Cardiac fibroblast (primary cell): ENCODE measurements around the gene TMEM256.

ENCODE experiments used
- DNase-seq, 2 donors: peaks; one replicate each; pipeline versions ENCODE4 v3.0.0 to v3.0.0-alpha.2; 2010; ENCODE audit warnings: low read depth in 2 of 2
- H3K4me3 ChIP-seq, 2 donors: replicated peaks in 1 of 2; 1 replicate in 1 of 2; 2 replicates in 1 of 2; pipeline ENCODE4 v1.5.1; 2011; ENCODE audit warnings: low read depth in 2 of 2, low read length in 2 of 2, mild to moderate bottlenecking in 2 of 2, moderate library complexity in 1 of 2
- CTCF ChIP-seq: IDR thresholded peaks from one replicate; pipeline ENCODE4 v1.5.1; 2011; ENCODE audit warnings: low read depth, mild to moderate bottlenecking, low read length, inconsistent platforms

The TMEM256 gene

GRCh38 chr17:7354262-7354843 lies 49.5 kb downstream of the TMEM256 start:
- no peak for TF ChIP-seq CTCF
- DNase-seq, result peak; percentile 46 to 71
- H3K4me3 ChIP-seq, result peak overlapping the region in 1 of 2 donors; percentile 94
